GM19455 (cell line): ENCODE results near the gene ADCYAP1R1.

Experiments used
- ATAC-seq: cut with Tn5 transposase; IDR thresholded peaks from one replicate; pipeline ENCODE4 v1.9.1; 2021; ENCODE audit not compliant: unreplicated experiment

Gene ADCYAP1R1

GRCh38 chr7:31066516-31067130, 14.5 kb downstream of the ADCYAP1R1 start:
- no peak for ATAC-seq

GRCh38 chr7:31067491-31067890, 15.4 kb downstream of the ADCYAP1R1 start:
- ATAC-seq: no peak

- no peak for ATAC-seq
Observed at GRCh38 chr7:31068006-31068675, 16.0 kb downstream of the ADCYAP1R1 start.

- ATAC-seq: no peak
Observed at GRCh38 chr7:31069860-31070555, 17.9 kb downstream of the ADCYAP1R1 start.

- no peak for ATAC-seq
Observed at GRCh38 chr7:31070991-31071644, 19.0 kb downstream of the ADCYAP1R1 start.

- no peak for ATAC-seq
Observed at GRCh38 chr7:31071645-31072029, 19.5 kb downstream of the ADCYAP1R1 start.

GRCh38 chr7:31073326-31074119, 21.4 kb downstream of the ADCYAP1R1 start:
- ATAC-seq: no peak

- no peak for ATAC-seq
Observed at GRCh38 chr7:31074120-31074383, 21.9 kb downstream of the ADCYAP1R1 start.

GRCh38 chr7:31074403-31075085, 22.4 kb downstream of the ADCYAP1R1 start:
- ATAC-seq: no peak

- ATAC-seq: no peak
Observed at GRCh38 chr7:31075086-31075405, 22.9 kb downstream of the ADCYAP1R1 start.

GRCh38 chr7:31076051-31076450, 23.9 kb downstream of the ADCYAP1R1 start:
- no peak for ATAC-seq

GRCh38 chr7:31076641-31077310, 24.7 kb downstream of the ADCYAP1R1 start:
- no peak for ATAC-seq

GRCh38 chr7:31077484-31078362, 25.6 kb downstream of the ADCYAP1R1 start:
- ATAC-seq: no peak

GRCh38 chr7:31078363-31078990, 26.4 kb downstream of the ADCYAP1R1 start:
- ATAC-seq: no peak

GRCh38 chr7:31079126-31079823, 27.2 kb downstream of the ADCYAP1R1 start:
- ATAC-seq: no peak

- ATAC-seq: no peak
Observed at GRCh38 chr7:31079824-31080511, 27.9 kb downstream of the ADCYAP1R1 start.

- no peak for ATAC-seq
Observed at GRCh38 chr7:31080763-31081162, 28.7 kb downstream of the ADCYAP1R1 start.

- ATAC-seq: no peak
Observed at GRCh38 chr7:31082017-31082416, 29.9 kb downstream of the ADCYAP1R1 start.
